GM12878 (cell line): ENCODE data around the gene FAHD2A.

Experiments used
- ATF7 ChIP-seq: fragments of 450-650 bp; IDR thresholded peaks from 2 replicates; pipeline ENCODE4 v1.6.1; 2016; ENCODE audit warnings: low read depth, mild to moderate bottlenecking
- EGR1 ChIP-seq, 2 experiments: IDR thresholded peaks; 1 replicate in 1 of 2; 2 replicates in 1 of 2; pipeline ENCODE4 v1.6.1; 2011 to 2012; ENCODE audit warnings: low read depth in 2 of 2, low read length in 2 of 2, borderline replicate concordance in 1 of 2, mild to moderate bottlenecking in 1 of 2, moderate library complexity in 1 of 2
- EZH2 ChIP-seq: IDR thresholded peaks from 2 replicates; pipeline ENCODE4 v1.6.1; 2012; ENCODE audit warnings: low read depth, mild to moderate bottlenecking, control low read depth, inconsistent platforms, low read length, borderline replicate concordance; ENCODE audit not compliant: control insufficient read depth
- GABPA ChIP-seq: IDR thresholded peaks from 2 replicates; pipeline ENCODE4 v1.6.1; 2014; ENCODE audit warnings: antibody characterized with exemption, low read depth, mild to moderate bottlenecking, inconsistent platforms
- HDAC2 ChIP-seq: fragments of 200-600 bp; sonication (generic); IDR thresholded peaks from 2 replicates; pipeline ENCODE4 v1.6.1; 2017
- NRF1 ChIP-seq: conservative IDR thresholded peaks from 2 replicates; pipeline ENCODE4 v1.6.1; 2011; ENCODE audit warnings: mild to moderate bottlenecking, low read depth, low read length, improper control_type of control experiment
- POLR2AphosphoS5 ChIP-seq: IDR thresholded peaks from 2 replicates; pipeline ENCODE4 v1.6.1; 2011; ENCODE audit warnings: mild to moderate bottlenecking, low read length, inconsistent platforms
- RFX5 ChIP-seq: IDR thresholded peaks from 2 replicates; pipeline ENCODE4 v1.6.1; 2011; ENCODE audit warnings: low read depth, low read length, improper control_type of control experiment
- SREBF1 ChIP-seq: IDR thresholded peaks from 2 replicates; pipeline ENCODE4 v1.6.1; 2012; ENCODE audit warnings: mild to moderate bottlenecking, low read length
- ZNF274 ChIP-seq: IDR thresholded peaks from one replicate; pipeline ENCODE4 v1.8.0; 2011; ENCODE audit not compliant: insufficient read length, insufficient read depth
- TF ChIP-seq, protein P1 (sequence below), 3 experiments: IDR thresholded peaks in 2 of 3; conservative IDR thresholded peaks in 1 of 3; 2 replicates each; pipeline ENCODE4 v1.5.1; 2011; ENCODE audit warnings: low read depth in 3 of 3, low read length in 3 of 3, mild to moderate bottlenecking in 3 of 3, control low read depth in 2 of 3, moderate library complexity in 2 of 3, inconsistent platforms in 1 of 3, mixed read lengths in 1 of 3; ENCODE audit not compliant: control insufficient read depth in 2 of 3, insufficient read depth in 1 of 3; ENCODE audit errors: extremely low read depth in 1 of 3

DNA sequence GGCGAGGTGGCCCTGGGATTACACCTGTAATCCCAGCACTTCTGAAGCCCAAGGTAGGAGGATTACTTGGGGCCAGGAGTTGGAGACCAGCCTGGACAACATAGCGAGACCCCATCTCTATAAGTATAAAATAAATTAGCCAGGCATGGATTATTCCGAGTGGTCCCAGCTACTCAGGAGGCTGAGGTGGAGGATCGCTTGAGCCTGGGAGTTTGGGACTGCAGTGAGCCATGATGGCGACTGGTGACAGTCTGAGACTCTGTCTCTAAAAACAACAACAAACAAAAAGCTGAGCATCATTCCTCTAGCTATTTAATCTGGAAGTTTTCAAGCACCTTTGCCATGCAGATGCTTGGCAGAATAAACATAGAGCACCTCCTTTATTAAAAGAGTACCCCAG is 21.8 kb upstream of the FAHD2A start:
- TF ChIP-seq NRF1 (no peak), EGR1 (IDR thresholded peaks at IDR 0.05; ENCODE audit: borderline replicate concordance in 1 of 2, low read depth in 2 of 2, low read length in 2 of 2) (no peak), ATF7 (no peak), ZNF274 (no peak), SREBF1 (no peak), GABPA (no peak), HDAC2 (no peak), EZH2 (no peak), RFX5 (no peak), POLR2AphosphoS5 (no peak)
- TF ChIP-seq, protein P1, sequence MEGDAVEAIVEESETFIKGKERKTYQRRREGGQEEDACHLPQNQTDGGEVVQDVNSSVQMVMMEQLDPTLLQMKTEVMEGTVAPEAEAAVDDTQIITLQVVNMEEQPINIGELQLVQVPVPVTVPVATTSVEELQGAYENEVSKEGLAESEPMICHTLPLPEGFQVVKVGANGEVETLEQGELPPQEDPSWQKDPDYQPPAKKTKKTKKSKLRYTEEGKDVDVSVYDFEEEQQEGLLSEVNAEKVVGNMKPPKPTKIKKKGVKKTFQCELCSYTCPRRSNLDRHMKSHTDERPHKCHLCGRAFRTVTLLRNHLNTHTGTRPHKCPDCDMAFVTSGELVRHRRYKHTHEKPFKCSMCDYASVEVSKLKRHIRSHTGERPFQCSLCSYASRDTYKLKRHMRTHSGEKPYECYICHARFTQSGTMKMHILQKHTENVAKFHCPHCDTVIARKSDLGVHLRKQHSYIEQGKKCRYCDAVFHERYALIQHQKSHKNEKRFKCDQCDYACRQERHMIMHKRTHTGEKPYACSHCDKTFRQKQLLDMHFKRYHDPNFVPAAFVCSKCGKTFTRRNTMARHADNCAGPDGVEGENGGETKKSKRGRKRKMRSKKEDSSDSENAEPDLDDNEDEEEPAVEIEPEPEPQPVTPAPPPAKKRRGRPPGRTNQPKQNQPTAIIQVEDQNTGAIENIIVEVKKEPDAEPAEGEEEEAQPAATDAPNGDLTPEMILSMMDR (IDR thresholded peaks at IDR 0.05 in 2 of 3, conservative IDR thresholded peaks at IDR 0.05 in 1 of 3; ENCODE audit: control insufficient read depth in 2 of 3, extremely low read depth in 1 of 3, insufficient read depth in 1 of 3, low read depth in 3 of 3, low read length in 3 of 3), result no peak
